Activated B cell treated with CpG ODN at 0.5 μM for 24 hours (primary cell): ENCODE results near the gene ZNF524. TPM values are rescaled to one million over a fixed set of nuclear protein-coding genes. Genes with fewer than 3 reads are reported as not detected.

ENCODE experiments used
- ATAC-seq: fragments of 200-7000 bp; cut with Tn5 transposase; one replicate; pipeline ENCODE4 v1.10.0; 2021; ENCODE audit warnings: low read depth, mild to moderate bottlenecking, moderate library complexity
- CTCF ChIA-PET: fragments of 350-600 bp; sonication (Branson Sonifier 250); formaldehyde crosslinking; loops from one replicate; lab custom pipeline; 2021; ENCODE audit warnings: antibody characterized with exemption; lab: Charles Lee
- POLR2A ChIA-PET: fragments of 350-600 bp; sonication (Branson Sonifier 250); formaldehyde crosslinking; loops from one replicate; lab custom pipeline; 2021; ENCODE audit warnings: antibody characterized with exemption; lab: Charles Lee
- DNase-seq: peaks from one replicate; pipeline ENCODE4 v3.0.0; 2022
- H3K27ac Mint-ChIP-seq: one replicate; pipeline ENCODE4 v1.8.0; 2020; ENCODE audit warnings: mixed read lengths
- H3K27me3 Mint-ChIP-seq: one replicate; pipeline ENCODE4 v1.8.0; 2021; ENCODE audit warnings: mixed read lengths
- H3K36me3 Mint-ChIP-seq: one replicate; pipeline ENCODE4 v1.8.0; 2021; ENCODE audit warnings: low read depth, mixed read lengths
- H3K4me1 Mint-ChIP-seq: one replicate; pipeline ENCODE4 v1.8.0; 2021; ENCODE audit warnings: mixed read lengths
- H3K4me3 Mint-ChIP-seq: one replicate; pipeline ENCODE4 v1.8.0; 2020; ENCODE audit warnings: mild to moderate bottlenecking, mixed read lengths
- H3K9me3 Mint-ChIP-seq: one replicate; pipeline ENCODE4 v1.8.0; 2020; ENCODE audit warnings: mixed read lengths
- CTCF ChIP-seq: fragments of 200-600 bp; IDR thresholded peaks from one replicate; pipeline ENCODE4 v1.8.0; 2022; ENCODE audit warnings: antibody characterized with exemption, mild to moderate bottlenecking
- intact Hi-C: fragments of 100-400 bp; cut with micrococcal nuclease; formaldehyde crosslinking; loops from one replicate; pipeline ENCODE4 v1.15.1; 2024
- total RNA-seq: library from RNA; stranded (reverse); gene quantifications from 2 replicates; pipeline ENCODE4 v1.2.3, GENCODE V29; 2022

ZNF524 gene
- total RNA-seq, 1 donor from 2014 or later = 16.1 TPM

- no peak for TF ChIP-seq CTCF
- Mint-ChIP-seq H3K9me3 (no peaks in the 10 kb centered on the region), H3K4me1 (peaks cover 17% of the 10 kb centered on the region), H3K36me3 (peaks cover 14% of the 10 kb centered on the region), H3K27ac (no peak overlapping the region), H3K27me3 (no peaks in the 10 kb centered on the region), H3K4me3 (no peak overlapping the region)
- no peak for DNase-seq
- intact Hi-C loops = no loop called here
- ChIA-PET CTCF (interaction anchor here (1.8 kb wide), 1 partner anchor 8 kb away, joined by 4 read pairs; no protein-coding TSS in a partner anchor), POLR2A (interaction anchor here (0.5 to 4.0 kb wide), 7 partner anchors 11 to 146 kb away, joined by 3 to 53 read pairs (median 8); partner anchors contain the start of genes CCDC106, FIZ1, ZNF524 and ZNF865)
- ATAC-seq = no peak
These were observed 23.0 kb downstream of the ZNF524 start for GRCh38 chr19:55623130-55623529.

GRCh38 chr19:55623561-55623960 lies 23.5 kb downstream of the ZNF524 start:
- H3K36me3 Mint-ChIP-seq = peaks cover 14% of the 10 kb centered on the region
- no peak for DNase-seq
- TF ChIP-seq CTCF = no peak
- intact Hi-C loops = no loop called here
- no peaks in the 10 kb centered on the region for H3K9me3 Mint-ChIP-seq
- H3K4me3 Mint-ChIP-seq = no peak overlapping the region
- peaks cover 17% of the 10 kb centered on the region for H3K4me1 Mint-ChIP-seq
- ATAC-seq = no peak
- ChIA-PET POLR2A (interaction anchor here (0.5 to 4.0 kb wide), 7 partner anchors 11 to 147 kb away, joined by 3 to 53 read pairs (median 18); partner anchors contain the start of genes CCDC106, FIZ1, U2AF2 and ZNF524), CTCF (interaction anchor here (1.8 kb wide), 1 partner anchor 8 kb away, joined by 4 read pairs; no protein-coding TSS in a partner anchor)
- H3K27me3 Mint-ChIP-seq = no peaks in the 10 kb centered on the region
- H3K27ac Mint-ChIP-seq = peak overlapping the region; percentile 97

- ChIA-PET POLR2A (interaction anchor here (0.6 to 4.0 kb wide), 21 partner anchors 8 to 543 kb away, joined by 3 to 53 read pairs (median 5); partner anchors contain the start of genes CCDC106, FIZ1, PPP6R1 and U2AF2), CTCF (interaction anchor here (0.8 to 2.2 kb wide), 7 partner anchors 9 to 157 kb away, joined by 3 to 12 read pairs (median 4); partner anchors contain the start of gene ZNF865)
- DNase-seq (peak; percentile 93), ATAC-seq (peak; percentile 85)
- H3K36me3 Mint-ChIP-seq = peaks cover 14% of the 10 kb centered on the region
- peak within 1 kb of the TSS; percentile 97 for H3K27ac Mint-ChIP-seq
- TF ChIP-seq CTCF = no peak
- H3K4me1 Mint-ChIP-seq = peaks cover 17% of the 10 kb centered on the region
- no peaks in the 10 kb centered on the region for H3K27me3 Mint-ChIP-seq
- intact Hi-C loops = loop anchor here (1.0 to 2.0 kb wide), 6 partner anchors 19 to 240 kb away; partner anchors contain the start of genes FIZ1, ISOC2, RPL28 and TMEM238
- H3K9me3 Mint-ChIP-seq = no peaks in the 10 kb centered on the region
- H3K4me3 Mint-ChIP-seq = peak within 1 kb of the TSS; percentile 94
These were observed 24.3 kb downstream of the ZNF524 start, which contains the start of gene ZNF784 for GRCh38 chr19:55624109-55625003. Gene ZNF784, minus strand, starts transcription at chr19:55624566. Its CDS starts 5 bp downstream, at chr19:55624561.

- peak overlapping the region; percentile 97 for H3K27ac Mint-ChIP-seq
- peaks cover 17% of the 10 kb centered on the region for H3K4me1 Mint-ChIP-seq
- DNase-seq = no peak
- ChIA-PET POLR2A (interaction anchor here (0.6 to 4.0 kb wide), 19 partner anchors 8 to 543 kb away, joined by 3 to 53 read pairs (median 5); partner anchors contain the start of genes CCDC106, FIZ1, PPP6R1 and U2AF2), CTCF (interaction anchor here (0.8 to 2.2 kb wide), 6 partner anchors 9 to 157 kb away, joined by 3 to 12 read pairs (median 6); partner anchors contain the start of gene ZNF865)
- ATAC-seq = no peak
- H3K27me3 Mint-ChIP-seq = no peaks in the 10 kb centered on the region
- intact Hi-C loops = loop anchor here (2.0 kb wide), 1 partner anchor 240 kb away; the partner anchor contains the start of genes RPL28 and TMEM238
- no peak for TF ChIP-seq CTCF
- no peaks in the 10 kb centered on the region for H3K9me3 Mint-ChIP-seq
- H3K4me3 Mint-ChIP-seq = peak overlapping the region; percentile 94
- H3K36me3 Mint-ChIP-seq = peaks cover 14% of the 10 kb centered on the region
These were observed 24.9 kb downstream of the ZNF524 start for GRCh38 chr19:55625004-55625326.
